ENCODE measurements around the gene RPL35A. TPM values are rescaled to one million over a fixed set of nuclear protein-coding genes. Genes with fewer than 3 reads are reported as not detected.
A peak's percentile ranks its signal among the peaks of the same experiment; 100 is the strongest.

RPL35A gene
- total RNA-seq, 1 experiment from 2014 or later: 1,642 TPM

- H3K9me3 Mint-ChIP-seq (ENCODE audit: unreplicated experiment): no peaks in the 10 kb centered on the region
- TF ChIP-seq CTCF (IDR thresholded peaks at IDR 0.05; ENCODE audit: unreplicated experiment): no peak
- ChIA-PET CTCF (interaction anchor here (0.6 to 0.7 kb wide), 3 partner anchors 9 to 180 kb away, joined by 3 read pairs; no protein-coding TSS in a partner anchor), POLR2A (interaction anchor here (0.6 to 2.7 kb wide), 11 partner anchors 8 to 200 kb away, joined by 3 to 45 read pairs (median 5); partner anchors contain the start of genes FYTTD1 and LMLN)
- H3K27me3 Mint-ChIP-seq (ENCODE audit: insufficient read depth, unreplicated experiment): no peaks in the 10 kb centered on the region
- peak overlapping the region; percentile 96 for H3K4me3 Mint-ChIP-seq (ENCODE audit: unreplicated experiment)
- H3K27ac Mint-ChIP-seq (ENCODE audit: low read depth, unreplicated experiment): peak overlapping the region; percentile 100
- no peak for DNase-seq (ENCODE audit: unreplicated experiment)
- intact Hi-C loops (cut with micrococcal nuclease): no loop called here
- BruUV-seq (replicated peaks): no TSS peak
- H3K4me1 Mint-ChIP-seq (ENCODE audit: insufficient read depth, unreplicated experiment): peaks cover 22% of the 10 kb centered on the region
- H3K36me3 Mint-ChIP-seq (ENCODE audit: insufficient read depth, unreplicated experiment): peaks cover 59% of the 10 kb centered on the region
Observed at GRCh38 chr3:197950677-197951061, 679 bp downstream of the RPL35A start.

GRCh38 chr3:197951392-197951990, 1.5 kb downstream of the RPL35A start:
- Mint-ChIP-seq H3K9me3 (ENCODE audit: unreplicated experiment) (no peaks in the 10 kb centered on the region), H3K4me3 (ENCODE audit: unreplicated experiment) (peak overlapping the region; percentile 96), H3K36me3 (ENCODE audit: insufficient read depth, unreplicated experiment) (peaks cover 67% of the 10 kb centered on the region), H3K27me3 (ENCODE audit: insufficient read depth, unreplicated experiment) (no peaks in the 10 kb centered on the region), H3K4me1 (ENCODE audit: insufficient read depth, unreplicated experiment) (peaks cover 22% of the 10 kb centered on the region), H3K27ac (ENCODE audit: low read depth, unreplicated experiment) (peak overlapping the region; percentile 100)
- POLR2A ChIA-PET: interaction anchor here (1.1 to 2.7 kb wide), 7 partner anchors 7 to 201 kb away, joined by 4 to 45 read pairs (median 5); partner anchors contain the start of genes FYTTD1 and LMLN
- TF ChIP-seq CTCF (IDR thresholded peaks at IDR 0.05; ENCODE audit: unreplicated experiment): no peak
- CTCF ChIA-PET: no interaction called here
- BruUV-seq (replicated peaks): no TSS peak
- intact Hi-C loops (cut with micrococcal nuclease): no loop called here
- no peak for DNase-seq (ENCODE audit: unreplicated experiment)

GRCh38 chr3:197952440-197952839, 2.5 kb downstream of the RPL35A start:
- BruUV-seq (replicated peaks): no TSS peak
- H3K4me3 Mint-ChIP-seq (ENCODE audit: unreplicated experiment): peak overlapping the region; percentile 96
- peaks cover 26% of the 10 kb centered on the region for H3K4me1 Mint-ChIP-seq (ENCODE audit: insufficient read depth, unreplicated experiment)
- POLR2A ChIA-PET: interaction anchor here (0.6 to 1.3 kb wide), 2 partner anchors 9 to 12 kb away, joined by 3 to 10 read pairs; no protein-coding TSS in a partner anchor
- CTCF ChIA-PET: interaction anchor here (0.6 kb wide), 1 partner anchor 44 kb away, joined by 3 read pairs; no protein-coding TSS in a partner anchor
- no peak for TF ChIP-seq CTCF (IDR thresholded peaks at IDR 0.05; ENCODE audit: unreplicated experiment)
- intact Hi-C loops (cut with micrococcal nuclease): no loop called here
- H3K36me3 Mint-ChIP-seq (ENCODE audit: insufficient read depth, unreplicated experiment): peaks cover 77% of the 10 kb centered on the region
- no peak for DNase-seq (ENCODE audit: unreplicated experiment)
- peak overlapping the region; percentile 70 for H3K27ac Mint-ChIP-seq (ENCODE audit: low read depth, unreplicated experiment)
- H3K27me3 Mint-ChIP-seq (ENCODE audit: insufficient read depth, unreplicated experiment): no peaks in the 10 kb centered on the region
- no peaks in the 10 kb centered on the region for H3K9me3 Mint-ChIP-seq (ENCODE audit: unreplicated experiment)

- ChIA-PET POLR2A (interaction anchor here (1.3 to 1.5 kb wide), 2 partner anchors 8 to 9 kb away, joined by 4 to 10 read pairs; no protein-coding TSS in a partner anchor), CTCF (no interaction called here)
- Mint-ChIP-seq H3K4me1 (ENCODE audit: insufficient read depth, unreplicated experiment) (peaks cover 35% of the 10 kb centered on the region), H3K4me3 (ENCODE audit: unreplicated experiment) (peak overlapping the region; percentile 96), H3K36me3 (ENCODE audit: insufficient read depth, unreplicated experiment) (peaks cover 85% of the 10 kb centered on the region), H3K9me3 (ENCODE audit: unreplicated experiment) (no peaks in the 10 kb centered on the region), H3K27ac (ENCODE audit: low read depth, unreplicated experiment) (peak overlapping the region; percentile 49), H3K27me3 (ENCODE audit: insufficient read depth, unreplicated experiment) (no peaks in the 10 kb centered on the region)
- no TSS peak for BruUV-seq (replicated peaks)
- TF ChIP-seq CTCF (IDR thresholded peaks at IDR 0.05; ENCODE audit: unreplicated experiment): no peak
- no peak for DNase-seq (ENCODE audit: unreplicated experiment)
- intact Hi-C loops (cut with micrococcal nuclease): no loop called here
Observed at GRCh38 chr3:197953325-197953724, 3.3 kb downstream of the RPL35A start.

All from MCF 10A (cell line).